ENCODE results near the gene SHB. TPM values are rescaled to one million over a fixed set of nuclear protein-coding genes. Genes with fewer than 3 reads are reported as not detected.

The SHB gene
- total and polyA plus RNA-seq, 2 donors (not counting 3 experiments of a cell fraction or from before 2014, with no cell fraction given) = 13.4 to 24.9 TPM

DNA sequence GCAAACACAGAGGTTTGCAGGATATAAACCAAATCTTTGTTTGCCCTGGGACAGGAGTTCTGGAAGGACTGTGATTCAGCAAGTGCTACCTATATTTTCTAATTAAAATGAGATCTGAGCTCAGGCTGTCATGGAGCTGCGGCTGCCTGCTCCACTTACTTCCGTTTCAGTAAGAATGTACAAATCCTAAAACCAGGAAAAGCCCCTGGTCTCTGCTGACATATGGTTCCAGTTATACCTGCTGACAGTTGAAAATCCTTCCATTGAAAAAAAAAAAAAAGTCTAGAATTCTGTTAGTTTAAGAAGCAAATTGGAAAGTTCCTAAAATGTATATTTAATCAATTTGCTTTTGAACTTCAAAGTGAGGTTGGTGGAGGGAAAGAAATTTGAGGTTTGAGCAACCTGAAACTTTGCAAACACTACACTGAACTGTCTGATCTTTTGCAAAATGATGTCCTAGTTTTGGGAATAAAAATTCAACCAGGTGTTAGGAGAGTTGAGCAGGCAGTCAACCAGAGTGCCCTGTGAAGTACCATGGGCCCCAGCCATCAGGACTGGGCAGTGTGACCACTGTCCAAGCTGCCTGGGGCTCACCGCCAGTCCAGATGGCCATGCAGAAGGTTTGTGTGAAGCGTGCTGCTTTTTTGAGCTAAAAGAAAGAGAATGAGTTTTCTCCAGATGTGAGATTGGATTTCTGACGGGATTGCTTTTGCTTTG is 50.6 kb downstream of the SHB start:
- ChIA-PET CTCF (interaction anchor here (0.8 to 3.8 kb wide), 10 partner anchors 9 to 144 kb away, joined by 3 to 16 read pairs (median 5); partner anchors contain the start of gene SHB), POLR2A (no interaction called here)
- FAIRE-seq (no peak), DNase-seq (ENCODE audit: low read depth, low spot score) (no peak)
- Histone ChIP-seq H3K4me1 (ENCODE audit: control insufficient read depth, extremely low read depth, insufficient read depth, low read length) (peaks cover 57% of the 10 kb centered on the region), H3K9me1 (replicated peaks; ENCODE audit: control insufficient read depth, extremely low read depth, insufficient read depth, low read length) (no peaks in the 10 kb centered on the region), H3K9ac (replicated peaks; ENCODE audit: extremely low read depth, insufficient read depth, low read length) (peak overlapping the region; percentile 49), H3K4me2 (ENCODE audit: insufficient read depth, low read length) (no peak overlapping the region), H3K27ac (ENCODE audit: insufficient read depth, low read depth, low read length) (peak overlapping the region; percentile 80), H3K9me3 (replicated peaks; ENCODE audit: control insufficient read depth, insufficient read depth, low read length) (no peaks in the 10 kb centered on the region), H3K36me3 (ENCODE audit: control insufficient read depth in 2 of 2, extremely low read depth in 1 of 2, insufficient read depth in 2 of 2, low read length in 2 of 2) (peaks cover 0 to 7% of the 10 kb centered on the region in 2 experiments), H2AFZ (ENCODE audit: low read depth, low read length) (no peak overlapping the region), H3K79me2 (ENCODE audit: control insufficient read depth, insufficient read depth, low read length) (peaks cover 26% of the 10 kb centered on the region), H3K4me3 (replicated peaks in 1 of 3; ENCODE audit: insufficient read depth in 1 of 3, low read depth in 1 of 3, low read length in 3 of 3) (no peak overlapping the region), H4K20me1 (replicated peaks; ENCODE audit: control insufficient read depth, extremely low read depth, insufficient read depth, low read length) (no peaks in the 10 kb centered on the region), H3K27me3 (ENCODE audit: control insufficient read depth in 2 of 2, insufficient read depth in 2 of 2, low read length in 2 of 2) (no peaks in the 10 kb centered on the region)
- no peak for TF ChIP-seq POLR2A (IDR thresholded peaks at IDR 0.05; ENCODE audit: low read depth, low read length)
- no peak for TF ChIP-seq MYC (IDR thresholded peaks at IDR 0.05; ENCODE audit: low read depth, low read length)
- dilution Hi-C loops (cut with MboI; ENCODE audit: extremely low pct_ligation_motif_present, low sequenced_read_pairs) (no loop called here), intact Hi-C loops (cut with micrococcal nuclease) (loop anchor here (1.0 to 2.0 kb wide), 4 partner anchors 10 to 102 kb away; no protein-coding TSS in a partner anchor)
- BruUV-seq (replicated peaks) = no TSS peak

DNA sequence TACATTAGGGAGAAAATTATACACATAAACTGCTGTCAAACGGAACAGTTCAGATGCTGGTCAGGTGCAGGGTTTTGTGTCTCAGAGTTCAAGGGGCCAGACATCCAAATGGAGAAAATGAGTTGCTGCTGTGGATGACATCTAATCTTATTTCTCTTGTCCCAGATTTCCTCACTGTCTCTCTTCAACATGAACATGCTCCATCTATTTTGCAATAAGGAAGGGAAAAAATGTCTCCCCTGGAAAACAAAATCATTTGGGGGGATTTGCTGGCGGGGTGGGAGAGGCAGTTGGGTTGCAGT is 51.2 kb downstream of the SHB start:
- dilution Hi-C loops (cut with MboI; ENCODE audit: extremely low pct_ligation_motif_present, low sequenced_read_pairs) = no loop called here
- Histone ChIP-seq H3K36me3 (ENCODE audit: control insufficient read depth in 2 of 2, extremely low read depth in 1 of 2, insufficient read depth in 2 of 2, low read length in 2 of 2) (peaks cover 0 to 7% of the 10 kb centered on the region in 2 experiments), H3K9ac (replicated peaks; ENCODE audit: extremely low read depth, insufficient read depth, low read length) (no peak overlapping the region), H2AFZ (ENCODE audit: low read depth, low read length) (no peak overlapping the region), H3K27ac (ENCODE audit: insufficient read depth, low read depth, low read length) (peak overlapping the region; percentile 34), H3K4me3 (replicated peaks in 1 of 3; ENCODE audit: insufficient read depth in 1 of 3, low read depth in 1 of 3, low read length in 3 of 3) (no peak overlapping the region), H3K4me2 (ENCODE audit: insufficient read depth, low read length) (no peak overlapping the region), H4K20me1 (replicated peaks; ENCODE audit: control insufficient read depth, extremely low read depth, insufficient read depth, low read length) (no peaks in the 10 kb centered on the region), H3K9me3 (replicated peaks; ENCODE audit: control insufficient read depth, insufficient read depth, low read length) (no peaks in the 10 kb centered on the region), H3K4me1 (ENCODE audit: control insufficient read depth, extremely low read depth, insufficient read depth, low read length) (peaks cover 57% of the 10 kb centered on the region), H3K79me2 (ENCODE audit: control insufficient read depth, insufficient read depth, low read length) (peaks cover 20% of the 10 kb centered on the region), H3K27me3 (ENCODE audit: control insufficient read depth in 2 of 2, insufficient read depth in 2 of 2, low read length in 2 of 2) (no peaks in the 10 kb centered on the region), H3K9me1 (replicated peaks; ENCODE audit: control insufficient read depth, extremely low read depth, insufficient read depth, low read length) (no peaks in the 10 kb centered on the region)
- no TSS peak for BruUV-seq (replicated peaks)
- intact Hi-C loops (cut with micrococcal nuclease) = loop anchor here (1.0 to 2.0 kb wide), 4 partner anchors 10 to 101 kb away; no protein-coding TSS in a partner anchor
- CTCF ChIA-PET = interaction anchor here (1.1 to 3.8 kb wide), 5 partner anchors 8 to 70 kb away, joined by 3 to 13 read pairs (median 5); no protein-coding TSS in a partner anchor
- POLR2A ChIA-PET = no interaction called here
- DNase-seq (ENCODE audit: low read depth, low spot score) (no peak), FAIRE-seq (no peak)
- no peak for TF ChIP-seq EZH2 (IDR thresholded peaks at IDR 0.05; ENCODE audit: borderline replicate concordance, low read depth, low read length, severe bottlenecking)
- no peak for TF ChIP-seq POLR2AphosphoS5 (IDR thresholded peaks at IDR 0.05; ENCODE audit: insufficient read depth, low read depth, low read length)
- no peak for TF ChIP-seq JUN (IDR thresholded peaks at IDR 0.05; ENCODE audit: borderline replicate concordance, insufficient read depth, insufficient read length, low read depth)
- TF ChIP-seq, protein P1, sequence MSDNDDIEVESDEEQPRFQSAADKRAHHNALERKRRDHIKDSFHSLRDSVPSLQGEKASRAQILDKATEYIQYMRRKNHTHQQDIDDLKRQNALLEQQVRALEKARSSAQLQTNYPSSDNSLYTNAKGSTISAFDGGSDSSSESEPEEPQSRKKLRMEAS (IDR thresholded peaks at IDR 0.05; ENCODE audit: insufficient read depth, insufficient read length) = no peak
- TF ChIP-seq GATA2 (IDR thresholded peaks at IDR 0.05; ENCODE audit: insufficient read depth, insufficient read length, low read depth, low read length) = no peak
- no peak for TF ChIP-seq MYC (IDR thresholded peaks at IDR 0.05; ENCODE audit: low read depth, low read length)
- TF ChIP-seq FOS (IDR thresholded peaks at IDR 0.05; ENCODE audit: borderline replicate concordance, insufficient read depth, low read length) = no peak
- TF ChIP-seq, protein P2, sequence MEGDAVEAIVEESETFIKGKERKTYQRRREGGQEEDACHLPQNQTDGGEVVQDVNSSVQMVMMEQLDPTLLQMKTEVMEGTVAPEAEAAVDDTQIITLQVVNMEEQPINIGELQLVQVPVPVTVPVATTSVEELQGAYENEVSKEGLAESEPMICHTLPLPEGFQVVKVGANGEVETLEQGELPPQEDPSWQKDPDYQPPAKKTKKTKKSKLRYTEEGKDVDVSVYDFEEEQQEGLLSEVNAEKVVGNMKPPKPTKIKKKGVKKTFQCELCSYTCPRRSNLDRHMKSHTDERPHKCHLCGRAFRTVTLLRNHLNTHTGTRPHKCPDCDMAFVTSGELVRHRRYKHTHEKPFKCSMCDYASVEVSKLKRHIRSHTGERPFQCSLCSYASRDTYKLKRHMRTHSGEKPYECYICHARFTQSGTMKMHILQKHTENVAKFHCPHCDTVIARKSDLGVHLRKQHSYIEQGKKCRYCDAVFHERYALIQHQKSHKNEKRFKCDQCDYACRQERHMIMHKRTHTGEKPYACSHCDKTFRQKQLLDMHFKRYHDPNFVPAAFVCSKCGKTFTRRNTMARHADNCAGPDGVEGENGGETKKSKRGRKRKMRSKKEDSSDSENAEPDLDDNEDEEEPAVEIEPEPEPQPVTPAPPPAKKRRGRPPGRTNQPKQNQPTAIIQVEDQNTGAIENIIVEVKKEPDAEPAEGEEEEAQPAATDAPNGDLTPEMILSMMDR (IDR thresholded peaks at IDR 0.05; ENCODE audit: extremely low read depth in 1 of 2, insufficient read depth in 1 of 2, low read depth in 1 of 2, low read length in 2 of 2) = no peak
- TF ChIP-seq POLR2A (IDR thresholded peaks at IDR 0.05; ENCODE audit: low read depth, low read length) = no peak

Measured in endothelial cell of umbilical vein (primary cell).